ENCODE results near the gene PIAS2.

The PIAS2 gene

GRCh38 chr18:46755315-46756024, 161.8 kb downstream of the PIAS2 start:
- TF ChIP-seq ZBTB7A (IDR thresholded peaks at IDR 0.05; ENCODE audit: low read depth) (no peak), USF1 (IDR thresholded peaks at IDR 0.05) (no peak), EGR1 (IDR thresholded peaks at IDR 0.05) (no peak), RAD21 (IDR thresholded peaks at IDR 0.05; ENCODE audit: low read depth) (no peak), TAF1 (IDR thresholded peaks at IDR 0.05; ENCODE audit: low read depth) (no peak), TEAD4 (IDR thresholded peaks at IDR 0.05) (no peak), FOXM1 (IDR thresholded peaks at IDR 0.05; ENCODE audit: borderline replicate concordance, low read depth) (no peak), REST (IDR thresholded peaks at IDR 0.05; ENCODE audit: low read depth) (no peak), EP300 (IDR thresholded peaks at IDR 0.05; ENCODE audit: borderline replicate concordance) (no peak), MAX (IDR thresholded peaks at IDR 0.05) (no peak)

DNA sequence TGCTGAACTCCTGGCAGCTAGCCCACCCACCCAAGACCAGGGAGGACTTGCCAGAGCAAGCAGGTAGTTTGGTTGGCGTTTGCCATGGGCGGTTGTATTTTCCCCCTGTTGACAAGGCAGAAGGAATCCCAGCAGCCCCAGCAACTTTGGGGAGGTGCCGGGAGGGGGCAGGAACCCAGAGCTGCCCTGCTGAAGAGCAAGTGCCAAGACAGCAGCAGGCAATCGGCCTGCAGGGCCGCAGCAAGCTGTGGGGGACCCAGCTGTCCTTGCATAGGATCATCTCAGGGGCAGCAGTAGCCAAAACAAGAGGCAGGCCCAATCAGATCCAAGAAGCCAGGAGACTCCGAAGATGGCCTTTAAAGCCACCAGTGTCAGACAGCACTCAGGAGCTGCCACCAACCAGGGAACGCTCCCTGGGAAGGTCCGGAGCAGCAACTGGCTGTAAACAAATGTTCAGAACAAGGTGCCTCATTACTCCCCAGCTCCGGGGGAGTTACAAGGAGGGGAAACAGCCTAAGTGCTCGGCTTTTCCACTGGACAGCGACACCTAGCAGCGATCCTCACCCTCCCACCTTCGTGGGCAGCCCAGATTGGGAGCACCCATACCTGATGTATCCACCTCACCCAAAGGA, 162.5 kb downstream of the PIAS2 start:
- TF ChIP-seq TCF12 (IDR thresholded peaks at IDR 0.05; ENCODE audit: low read depth) (no peak), MAX (IDR thresholded peaks at IDR 0.05) (no peak), ZBTB7A (IDR thresholded peaks at IDR 0.05; ENCODE audit: low read depth) (no peak), TAF1 (IDR thresholded peaks at IDR 0.05; ENCODE audit: low read depth) (no peak), RAD21 (IDR thresholded peaks at IDR 0.05; ENCODE audit: low read depth) (no peak), NFIC (IDR thresholded peaks at IDR 0.05) (no peak), TEAD4 (IDR thresholded peaks at IDR 0.05) (no peak), CEBPB (IDR thresholded peaks at IDR 0.05) (no peak), REST (IDR thresholded peaks at IDR 0.05; ENCODE audit: low read depth) (no peak), EGR1 (IDR thresholded peaks at IDR 0.05) (no peak), FOXM1 (IDR thresholded peaks at IDR 0.05; ENCODE audit: borderline replicate concordance, low read depth) (no peak)

DNA sequence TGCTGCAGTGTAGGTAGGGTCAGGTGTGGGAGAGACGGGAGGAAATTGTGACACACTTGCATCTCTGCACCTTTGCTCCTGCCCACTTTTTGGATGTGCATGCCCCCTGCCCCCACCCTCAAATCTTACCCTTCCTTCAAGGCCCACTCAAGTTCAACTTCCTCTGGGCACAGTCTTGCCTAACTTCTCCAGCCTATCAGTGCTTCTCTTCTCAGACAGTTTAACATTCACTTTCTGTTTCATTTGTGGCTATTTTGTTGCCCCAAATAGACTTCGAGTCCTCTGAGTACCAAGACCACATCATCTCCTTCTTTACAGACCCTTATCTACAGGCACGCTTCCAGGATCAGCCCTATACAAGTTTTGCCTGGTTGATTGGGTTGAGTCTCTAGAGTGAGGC, 163.1 kb downstream of the PIAS2 start:
- TF ChIP-seq YY1 (IDR thresholded peaks at IDR 0.05; ENCODE audit: low read depth), result no peak
- TF ChIP-seq MAX (IDR thresholded peaks at IDR 0.05), result no peak
- no peak for TF ChIP-seq TAF1 (IDR thresholded peaks at IDR 0.05; ENCODE audit: low read depth)
- TF ChIP-seq REST (IDR thresholded peaks at IDR 0.05; ENCODE audit: low read depth), result no peak
- TF ChIP-seq EP300 (IDR thresholded peaks at IDR 0.05; ENCODE audit: borderline replicate concordance), result no peak
- no peak for TF ChIP-seq ZBTB7A (IDR thresholded peaks at IDR 0.05; ENCODE audit: low read depth)
- no peak for TF ChIP-seq CREB1 (IDR thresholded peaks at IDR 0.05; ENCODE audit: low read depth)
- no peak for TF ChIP-seq TCF12 (IDR thresholded peaks at IDR 0.05; ENCODE audit: low read depth)
- no peak for TF ChIP-seq RAD21 (IDR thresholded peaks at IDR 0.05; ENCODE audit: low read depth)
- TF ChIP-seq EGR1 (IDR thresholded peaks at IDR 0.05), result no peak
- TF ChIP-seq USF1 (IDR thresholded peaks at IDR 0.05), result no peak
- no peak for TF ChIP-seq NFIC (IDR thresholded peaks at IDR 0.05)
- no peak for TF ChIP-seq CEBPB (IDR thresholded peaks at IDR 0.05)
- TF ChIP-seq TEAD4 (IDR thresholded peaks at IDR 0.05), result no peak
- no peak for TF ChIP-seq FOXM1 (IDR thresholded peaks at IDR 0.05; ENCODE audit: borderline replicate concordance, low read depth)

Measured in Ishikawa (cell line).